Activated CD8-positive, alpha-beta memory T cell treated with anti-CD3 and anti-CD28 coated beads for 1 hour (primary cell): ENCODE measurements around the gene KRTAP27-1.

Experiments
- DNase-seq, 2 donors: peaks; one replicate each; pipeline ENCODE4 v3.0.0-alpha.2; 2020; ENCODE audit warnings: low read depth in 1 of 2; ENCODE audit errors: extremely low read depth in 1 of 2

KRTAP27-1 gene

DNA sequence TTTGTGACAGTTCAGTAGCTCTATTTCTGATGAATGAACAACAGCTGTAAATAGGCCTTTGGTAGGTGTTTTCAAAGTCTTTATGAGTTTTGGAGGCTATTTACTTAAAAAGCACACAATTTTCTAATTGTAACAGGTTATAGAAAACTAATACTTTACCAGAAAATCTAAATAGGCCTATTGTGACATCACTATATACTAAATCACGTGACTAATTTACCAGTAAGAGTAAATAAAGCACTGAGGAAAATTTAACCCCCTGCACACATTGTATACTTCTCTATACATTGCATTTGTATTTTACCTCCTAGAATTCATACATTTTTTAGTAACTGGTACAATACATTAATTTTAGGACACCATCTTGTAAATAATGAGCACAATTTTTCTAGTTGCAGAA, 32.4 kb downstream of the KRTAP27-1 start:
- DNase-seq = no peak

DNA sequence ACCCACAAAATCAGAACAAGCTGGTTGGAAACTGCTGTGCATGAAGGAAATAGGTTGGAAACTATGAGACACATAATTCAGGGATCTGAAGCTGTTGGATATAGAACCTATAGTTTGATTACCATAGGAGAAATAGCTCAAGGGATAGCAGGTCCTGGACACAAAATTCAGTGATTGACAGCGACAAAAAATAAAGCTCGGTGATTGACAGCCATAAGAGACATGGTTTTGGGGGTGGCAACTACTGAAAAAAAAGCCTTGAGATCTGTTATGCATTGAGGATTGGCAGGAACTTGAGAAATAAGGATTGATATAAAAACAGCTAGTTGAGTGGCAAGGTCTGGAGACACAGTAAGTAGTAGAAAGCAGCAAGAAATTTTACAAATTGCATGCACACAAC, 48.3 kb downstream of the KRTAP27-1 start, which contains the start of gene KRTAP25-1:
TSS of gene KRTAP25-1 (minus strand) at position 300 of the 400 bp plus-strand sequence. CDS start at position 276, 24 bp downstream.
- DNase-seq = no peak
